Stimulated activated CD4-positive, alpha-beta T cell treated with anti-CD3 and anti-CD28 coated beads, Interleukin-2, amount 100 ng/mL, for 24 hours (primary cell): Measurements from ENCODE around the gene RAD21L1.
"Not testable (repeated sequence)": the region's sequence is repeated elsewhere in the genome, so short reads cannot be mapped to it uniquely, and the experiment has no call there.

Experiments
- DNase-seq, 2 donors: peaks; one replicate each; pipeline ENCODE4 v3.0.0-alpha.2; 2020

Gene RAD21L1

DNA sequence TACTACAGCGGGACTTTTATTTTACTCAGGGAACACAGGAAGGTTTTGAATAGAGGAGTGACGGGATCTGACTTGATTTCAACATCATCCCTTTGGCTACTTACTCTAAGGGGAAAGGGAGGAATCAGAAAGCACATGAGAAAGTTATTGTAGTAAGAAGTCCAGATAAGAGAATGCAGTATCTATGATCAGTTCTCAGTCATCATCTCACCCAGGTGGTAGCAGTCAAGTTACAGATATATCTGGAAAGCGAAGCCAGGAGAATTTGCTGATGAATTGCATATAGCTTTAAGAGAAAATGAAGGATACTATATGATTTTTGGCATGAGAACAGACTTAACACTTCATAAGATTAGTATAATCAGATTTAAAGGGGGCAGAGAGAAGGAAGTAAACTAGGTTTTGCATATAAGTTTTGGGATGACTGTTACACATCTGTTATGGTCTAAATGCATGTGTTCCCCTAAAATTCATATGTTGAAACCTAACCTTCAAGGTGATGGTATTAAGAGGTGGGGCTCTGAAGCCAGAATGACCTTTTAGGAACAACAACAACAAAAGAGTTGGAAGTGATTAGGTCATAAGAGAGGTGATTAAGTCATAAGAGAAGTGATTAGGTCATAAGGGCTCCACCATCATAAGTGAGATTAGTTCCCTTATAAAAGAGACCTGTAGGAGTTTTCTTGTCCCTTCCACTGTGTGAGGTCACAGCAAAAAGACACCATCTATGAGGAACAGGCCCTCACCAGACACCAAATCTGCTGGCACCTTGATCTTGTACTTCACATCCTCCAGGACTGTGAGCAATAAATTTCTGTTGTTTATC is 6.7 kb downstream of the RAD21L1 start:
- no peak for DNase-seq

DNA sequence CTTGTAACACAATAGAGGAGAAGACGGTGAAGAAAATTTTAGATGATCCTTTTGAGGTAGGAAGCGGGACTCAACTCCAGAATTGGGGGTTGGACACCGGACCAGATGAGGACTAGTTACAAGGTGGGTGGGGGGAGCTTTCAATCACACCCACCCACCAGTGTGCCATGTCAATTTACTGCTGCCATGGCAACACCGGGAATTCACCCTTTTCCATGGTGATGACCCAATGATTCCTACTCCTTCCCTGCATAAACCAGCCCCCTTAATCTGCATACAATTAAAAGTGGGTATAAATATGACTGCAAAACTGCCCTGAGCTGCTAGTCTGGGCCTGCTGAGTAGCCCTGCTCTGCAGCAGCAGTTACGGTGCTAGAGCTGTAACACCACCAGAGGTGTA is 14.7 kb downstream of the RAD21L1 start:
- no peak for DNase-seq

DNA sequence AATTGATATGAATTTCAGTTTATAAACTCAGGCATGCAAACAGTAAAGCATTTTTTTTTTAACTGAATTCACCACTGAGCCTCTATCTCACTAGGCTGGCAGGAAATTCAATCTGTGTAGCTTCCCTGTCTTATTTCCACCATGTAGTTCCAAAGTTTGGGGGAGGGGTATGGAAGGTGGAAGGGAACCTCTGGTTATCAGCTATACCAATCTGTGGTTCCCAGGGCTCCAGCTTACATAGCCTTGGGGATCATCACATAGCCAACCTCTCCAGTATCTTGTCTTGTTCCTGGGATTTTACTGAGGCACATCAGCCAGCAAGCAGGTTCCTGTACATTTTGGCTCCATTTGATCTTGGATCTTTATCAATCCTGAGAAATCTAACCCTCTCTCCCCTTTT is 15.6 kb downstream of the RAD21L1 start:
- no peak for DNase-seq

DNA sequence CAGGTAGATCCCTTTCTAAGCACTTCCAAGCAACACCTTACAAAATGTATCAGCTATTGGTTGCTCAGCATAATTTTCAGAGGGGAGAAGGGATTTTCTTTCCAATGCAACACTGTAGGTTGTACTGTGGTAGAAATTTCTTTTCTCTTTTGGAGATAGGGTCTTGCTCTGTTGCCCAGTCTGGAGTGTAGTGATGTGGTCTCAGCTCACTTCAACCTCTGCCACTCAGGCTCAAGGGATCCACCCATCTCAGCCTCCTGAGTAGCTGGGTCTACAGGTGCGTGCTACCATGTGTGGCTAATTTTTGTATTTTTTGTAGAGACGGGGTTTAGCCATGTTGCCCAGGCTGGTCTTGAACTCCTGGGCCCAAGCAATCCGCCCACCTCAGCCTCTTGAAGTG is 16.3 kb downstream of the RAD21L1 start:
- DNase-seq, result no peak

DNA sequence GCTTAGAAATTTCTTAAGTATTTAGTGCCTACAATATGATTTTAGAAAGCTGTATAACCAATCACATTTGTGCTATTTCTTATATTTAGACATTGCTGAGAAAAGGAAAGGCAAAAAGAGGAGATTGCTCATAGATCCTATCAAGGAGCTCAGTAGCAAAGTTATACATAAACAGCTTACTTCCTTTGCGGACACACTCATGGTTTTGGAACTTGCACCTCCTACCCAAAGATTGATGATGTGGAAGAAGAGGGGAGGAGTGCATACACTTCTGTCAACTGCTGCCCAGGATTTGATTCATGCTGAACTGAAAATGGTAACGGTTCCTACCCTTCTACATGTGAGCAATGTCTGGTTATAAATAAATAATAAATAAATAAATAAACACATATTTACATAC is 16.7 kb downstream of the RAD21L1 start:
- no peak for DNase-seq

DNA sequence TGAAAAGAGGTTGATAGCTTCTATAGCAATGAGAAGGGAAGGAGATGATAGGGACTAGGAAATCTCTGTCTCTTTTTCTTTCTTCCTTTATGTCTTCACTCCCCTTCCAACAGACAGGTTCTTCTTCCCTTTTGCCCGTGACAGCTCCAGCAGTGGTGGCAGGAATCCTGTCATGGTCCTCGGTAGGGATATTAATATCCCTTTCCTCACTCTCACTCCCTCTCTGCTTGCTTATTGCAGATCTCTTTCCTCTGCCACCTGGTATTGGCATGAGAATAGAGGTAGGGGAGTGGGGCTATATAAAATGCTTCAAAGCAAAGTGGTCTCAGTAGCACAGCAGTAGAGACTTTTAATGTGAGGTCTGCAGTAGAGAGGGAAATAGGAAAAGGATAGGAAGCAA is 19.7 kb downstream of the RAD21L1 start:
- no peak for DNase-seq

DNA sequence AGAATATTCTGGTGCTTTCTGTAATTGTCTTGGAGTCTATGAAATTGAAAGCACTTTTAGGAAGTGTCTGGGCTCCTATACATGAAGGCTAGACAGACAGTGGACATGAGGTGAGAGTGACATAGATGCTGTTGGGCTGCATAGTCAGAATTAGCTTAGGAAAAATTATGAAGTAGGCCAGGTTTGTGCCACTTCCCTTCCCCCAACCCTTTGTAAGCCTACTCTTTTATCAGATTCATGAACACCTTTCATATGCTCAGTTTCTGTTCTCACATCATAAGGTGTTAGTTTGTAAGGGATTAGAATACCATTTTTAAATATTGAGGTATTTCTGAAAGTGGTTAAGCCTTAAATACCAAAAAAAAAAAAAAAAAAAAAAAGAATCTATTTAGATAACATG is 21.8 kb downstream of the RAD21L1 start:
- DNase-seq, result no peak

DNA sequence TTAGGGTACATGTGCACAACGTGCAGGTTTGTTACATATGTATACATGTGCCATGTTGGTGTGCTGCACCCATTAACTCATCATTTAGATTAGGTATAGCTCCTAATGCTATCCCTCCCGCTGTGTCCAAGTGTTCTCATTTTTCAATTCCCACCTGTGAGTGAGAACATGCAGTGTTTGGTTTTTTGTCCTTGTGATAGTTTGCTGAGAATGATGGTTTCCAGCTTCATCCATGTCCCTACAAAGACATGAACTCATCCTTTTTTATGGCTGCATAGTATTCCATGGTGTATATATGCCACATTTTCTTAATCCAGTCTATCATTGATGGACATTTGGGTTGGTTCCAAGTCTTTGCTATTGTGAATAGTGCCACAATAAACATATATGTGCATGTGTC is 24.4 kb downstream of the RAD21L1 start:
- DNase-seq, result not testable (repeated sequence)

DNA sequence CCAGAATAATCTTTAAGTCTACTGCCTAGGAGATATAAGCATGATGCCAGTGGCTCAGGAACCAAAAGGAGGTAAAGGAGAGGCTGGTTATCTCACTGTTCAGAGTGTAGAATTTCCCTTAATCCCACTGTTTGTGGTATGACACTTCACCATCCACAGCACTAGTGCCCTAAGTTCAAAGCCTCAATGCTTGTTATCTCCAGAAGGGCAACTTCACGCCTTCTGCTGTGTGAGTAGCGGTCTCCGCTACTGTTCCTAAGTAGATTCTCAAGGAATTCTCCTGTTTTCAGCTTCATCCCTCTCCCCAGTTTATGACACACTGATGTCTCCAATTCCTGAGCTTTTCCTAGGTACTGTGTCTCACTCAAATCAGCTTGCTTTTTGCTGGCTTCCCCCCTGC is 26.6 kb downstream of the RAD21L1 start:
- no peak for DNase-seq

DNA sequence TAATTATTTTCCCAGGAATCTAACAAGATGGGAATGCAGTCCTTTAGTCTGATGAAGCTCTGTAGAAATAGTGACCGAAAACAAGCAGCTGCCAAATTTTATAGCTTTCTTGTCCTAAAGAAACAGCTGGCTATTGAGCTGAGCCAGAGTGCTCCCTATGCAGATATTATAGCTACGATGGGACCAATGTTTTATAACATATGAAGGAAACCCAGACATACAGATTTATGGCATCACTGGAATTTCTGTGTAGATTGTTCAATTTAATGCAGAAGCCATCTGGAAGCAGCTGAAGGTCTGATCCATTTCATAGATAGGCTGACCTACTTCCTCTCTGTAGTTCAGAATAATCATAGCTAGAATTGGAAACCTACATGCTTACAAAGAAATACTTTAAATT is 28.4 kb downstream of the RAD21L1 start:
- no peak for DNase-seq

DNA sequence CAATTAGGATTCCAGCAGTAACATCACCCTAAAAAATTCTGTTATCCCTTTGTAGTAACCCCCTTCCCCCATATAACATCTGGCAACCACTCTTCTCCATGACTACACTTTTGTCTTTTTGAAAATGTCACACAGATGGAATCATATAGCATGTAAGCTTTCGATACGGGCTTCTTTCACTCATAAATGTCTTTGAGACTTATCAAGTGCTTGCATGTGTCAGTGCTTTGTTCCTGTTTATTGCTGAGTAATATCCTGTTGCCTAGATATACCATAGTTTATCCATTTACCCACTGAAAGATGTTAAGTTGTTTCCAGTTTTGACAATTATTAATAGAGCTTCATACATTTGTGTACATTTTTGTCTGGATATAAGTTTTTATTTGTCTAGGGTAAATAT is 29.8 kb downstream of the RAD21L1 start:
- DNase-seq, result no peak

DNA sequence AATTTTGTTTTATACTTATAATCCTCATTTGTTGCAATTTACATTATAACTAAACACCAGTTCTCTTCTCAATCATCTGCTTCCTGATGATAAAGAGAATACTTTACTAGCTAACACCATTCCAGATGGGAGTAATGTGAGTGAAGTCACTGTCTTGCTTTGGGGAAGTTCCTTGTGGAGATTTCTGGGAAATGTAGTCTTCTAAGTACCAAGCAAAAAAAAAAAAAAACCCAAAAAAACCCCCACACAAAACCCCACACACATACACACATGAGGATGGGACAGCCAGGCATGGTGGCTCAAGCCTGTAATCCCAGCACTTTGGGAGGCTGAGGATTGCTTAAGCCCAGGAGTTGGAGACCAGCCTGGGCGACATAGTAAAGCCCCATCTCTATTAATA is 38.0 kb downstream of the RAD21L1 start:
- DNase-seq, result no peak

DNA sequence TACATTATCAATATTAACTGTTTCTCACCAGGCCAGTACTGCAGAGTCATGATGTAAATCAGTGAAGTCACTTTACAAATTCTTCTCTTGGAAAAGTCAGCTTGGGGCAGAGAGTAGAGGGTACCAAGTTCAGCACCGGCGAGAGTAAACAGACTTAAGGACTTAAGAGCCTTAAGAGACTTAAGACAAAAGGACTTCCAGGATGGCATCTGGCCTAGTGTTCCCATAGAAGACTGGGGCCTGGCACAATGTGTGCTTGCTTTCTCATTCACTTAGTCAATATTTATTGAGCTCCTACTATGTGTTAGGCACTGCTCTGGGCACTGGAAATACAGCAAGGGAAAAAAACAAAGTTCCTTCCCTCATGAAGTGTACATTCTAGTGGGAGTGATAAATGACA is 38.9 kb downstream of the RAD21L1 start:
- no peak for DNase-seq

DNA sequence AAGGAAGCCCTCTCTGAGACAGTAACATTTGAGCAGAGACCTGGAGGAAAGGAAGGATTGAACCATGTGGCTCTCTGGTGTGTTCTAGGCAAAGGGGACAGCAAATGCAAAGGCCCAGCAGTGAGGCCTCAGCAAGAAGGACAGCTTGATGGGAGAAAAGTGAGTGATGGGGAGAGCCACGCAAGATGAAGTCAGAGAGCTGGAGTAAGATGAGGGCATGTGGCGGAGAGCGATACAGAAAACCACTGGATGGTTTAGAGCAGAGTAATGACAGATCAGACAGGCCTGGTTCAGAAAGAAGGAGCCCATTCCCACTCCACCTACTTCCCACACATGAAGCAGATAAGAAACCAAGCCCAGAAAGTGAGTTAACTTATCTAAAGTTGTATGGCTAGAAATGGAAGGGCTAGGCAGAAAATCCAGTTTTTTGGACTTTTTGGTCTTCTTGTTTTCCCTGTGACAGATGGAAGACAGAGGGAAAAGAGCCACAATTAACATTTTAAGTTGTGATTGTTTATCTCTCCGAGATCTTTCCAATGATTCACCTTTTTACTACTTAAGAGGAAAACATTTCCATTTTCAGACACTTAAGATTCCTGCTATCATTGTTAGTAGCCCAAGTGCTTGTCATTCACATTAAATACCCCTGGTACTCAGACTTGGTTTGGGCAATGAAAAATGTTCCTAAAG is 39.5 kb downstream of the RAD21L1 start:
- no peak for DNase-seq

DNA sequence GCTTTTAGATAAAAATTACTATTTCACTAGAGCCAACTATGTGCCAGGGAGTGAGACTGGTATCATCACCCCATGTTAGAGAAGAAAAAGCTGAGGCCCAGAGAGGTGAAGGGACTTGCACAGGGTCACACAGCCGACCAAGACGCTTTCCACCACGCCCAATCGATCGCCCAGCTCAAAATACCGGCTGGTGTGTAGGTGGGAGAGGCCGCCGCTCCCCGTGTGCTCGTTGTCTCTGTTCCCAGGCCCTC is 40.0 kb downstream of the RAD21L1 start:
- DNase-seq, result no peak

DNA sequence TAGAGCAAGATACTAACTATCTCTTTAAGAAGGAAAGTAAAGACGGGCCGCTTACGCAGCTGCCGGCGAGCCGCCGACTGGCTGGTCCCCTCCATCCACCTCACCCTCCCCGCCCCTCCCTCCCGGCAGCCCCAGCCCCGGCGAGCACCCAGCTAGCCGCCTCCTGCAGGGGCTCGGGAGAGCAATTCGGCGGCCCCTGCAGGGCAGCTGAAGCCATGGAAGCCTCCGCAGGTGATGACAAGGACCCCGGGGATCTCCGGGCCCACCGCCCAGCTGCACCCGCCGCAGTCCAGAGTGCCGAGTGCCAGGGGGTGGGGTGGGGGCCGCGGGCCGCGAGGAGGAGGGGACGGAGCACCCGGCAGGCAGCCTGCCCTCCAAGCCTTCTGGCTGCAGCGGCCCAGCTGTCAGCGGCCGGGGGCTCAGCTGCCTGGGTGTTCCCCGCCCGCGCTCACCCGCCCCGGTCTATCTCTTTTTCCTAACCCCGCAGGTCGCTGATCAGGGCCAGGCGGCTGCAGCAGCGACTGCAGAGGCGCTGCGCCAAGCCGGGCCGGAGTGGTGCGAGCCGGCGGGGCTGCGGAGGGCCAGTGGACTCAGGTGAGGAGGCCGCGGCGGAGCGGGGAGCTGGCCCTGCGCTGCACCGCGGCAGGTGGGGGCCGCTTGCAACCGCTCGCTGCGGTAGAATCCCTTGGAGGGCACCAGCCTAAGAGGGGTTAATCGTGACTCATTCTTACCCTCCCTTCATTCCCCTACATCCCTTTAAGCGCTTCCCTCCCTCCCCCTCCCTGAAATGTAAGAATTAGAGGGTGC is 40.5 kb downstream of the RAD21L1 start, which contains the start of gene SNPH:
TSS of gene SNPH (plus strand) at position 128 of the 807 bp plus-strand sequence. CDS start 29,946 bp downstream, outside the sequence.
- peak; percentile 72 to 74 for DNase-seq

DNA sequence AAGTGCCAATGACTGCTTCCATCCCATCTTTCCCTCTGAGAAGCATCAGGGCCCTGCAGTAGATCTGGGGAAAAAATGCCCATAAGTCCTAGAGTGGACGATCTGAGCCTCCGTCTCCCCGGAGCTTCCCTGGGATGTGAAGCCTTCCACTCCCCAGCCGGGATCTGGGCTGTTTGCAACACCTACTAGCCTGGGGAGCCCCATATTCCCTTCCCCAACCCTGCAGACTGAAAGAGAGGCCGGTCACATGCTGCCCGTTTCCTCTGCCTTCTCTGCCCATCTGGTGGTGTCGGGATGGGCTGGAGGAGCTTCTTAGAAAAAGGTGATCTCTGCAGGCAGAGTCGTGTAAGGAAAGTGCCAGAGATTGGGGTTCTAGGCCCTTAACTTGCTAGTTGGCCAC is 41.3 kb downstream of the RAD21L1 start:
- DNase-seq, result no peak

DNA sequence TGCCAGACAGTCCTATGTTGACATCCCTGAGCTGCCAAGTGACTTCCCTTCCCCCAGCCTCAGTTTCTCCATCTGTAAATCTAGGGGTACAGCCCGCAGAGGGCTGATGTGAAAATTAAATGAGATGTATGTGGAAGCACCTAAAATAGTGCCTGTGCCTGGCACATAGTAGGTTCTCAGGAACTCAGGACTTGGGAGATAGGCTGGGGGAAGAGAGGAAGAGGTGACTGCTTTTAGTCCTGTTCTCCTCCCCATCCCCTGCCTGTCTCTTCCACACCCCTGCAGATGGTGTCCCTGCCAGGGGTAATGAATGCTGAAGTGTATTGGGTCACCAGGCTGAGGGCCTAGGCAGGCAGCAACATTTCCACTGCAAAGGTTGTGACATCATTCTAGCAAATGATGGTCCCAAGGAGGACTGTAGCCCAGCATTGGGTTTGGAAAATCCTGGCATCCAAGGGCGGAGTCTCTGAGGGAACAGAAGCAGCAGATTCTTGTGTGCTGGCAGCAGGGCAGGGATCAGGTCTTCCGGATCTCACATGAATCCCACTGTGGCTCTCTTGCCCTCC is 42.0 kb downstream of the RAD21L1 start:
- no peak for DNase-seq

DNA sequence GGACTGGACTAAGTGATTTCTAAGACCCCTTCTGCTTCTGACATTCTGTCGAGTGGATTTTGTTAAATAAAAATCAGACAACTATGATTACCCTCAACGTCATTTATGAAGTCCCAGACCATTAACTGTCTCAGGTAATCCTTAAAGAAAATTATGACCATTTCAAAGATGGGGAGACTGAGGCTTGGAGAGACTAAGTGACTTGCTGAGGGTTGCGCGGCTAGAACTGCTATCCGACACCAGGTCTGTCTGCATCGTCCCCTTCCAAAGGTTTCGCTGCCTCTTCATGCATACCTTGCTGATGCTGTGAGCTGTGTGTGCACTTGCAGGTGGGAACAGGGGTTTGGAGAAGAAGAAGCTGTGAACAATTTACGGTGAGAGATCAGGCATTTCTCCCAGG is 43.4 kb downstream of the RAD21L1 start:
- DNase-seq, result no peak

DNA sequence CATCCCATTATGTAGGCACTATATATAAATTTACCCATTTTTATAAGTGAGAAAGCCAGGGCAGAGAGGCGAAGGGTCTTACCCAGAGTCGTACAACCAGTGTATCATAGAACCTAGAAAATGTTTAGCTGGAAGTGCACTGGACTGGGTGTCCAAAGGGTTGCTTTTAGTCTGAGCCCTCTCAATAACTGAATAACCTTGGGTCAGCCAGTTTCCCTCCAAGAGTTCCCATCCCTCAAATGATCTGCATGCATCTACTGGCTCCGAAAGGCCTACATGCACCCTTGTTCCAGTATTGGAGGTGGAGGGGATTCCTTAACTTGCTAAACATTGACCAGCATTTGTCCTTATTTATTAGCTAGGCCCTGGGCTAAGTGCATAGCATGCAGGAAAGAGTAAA is 44.0 kb downstream of the RAD21L1 start:
- DNase-seq, result no peak

DNA sequence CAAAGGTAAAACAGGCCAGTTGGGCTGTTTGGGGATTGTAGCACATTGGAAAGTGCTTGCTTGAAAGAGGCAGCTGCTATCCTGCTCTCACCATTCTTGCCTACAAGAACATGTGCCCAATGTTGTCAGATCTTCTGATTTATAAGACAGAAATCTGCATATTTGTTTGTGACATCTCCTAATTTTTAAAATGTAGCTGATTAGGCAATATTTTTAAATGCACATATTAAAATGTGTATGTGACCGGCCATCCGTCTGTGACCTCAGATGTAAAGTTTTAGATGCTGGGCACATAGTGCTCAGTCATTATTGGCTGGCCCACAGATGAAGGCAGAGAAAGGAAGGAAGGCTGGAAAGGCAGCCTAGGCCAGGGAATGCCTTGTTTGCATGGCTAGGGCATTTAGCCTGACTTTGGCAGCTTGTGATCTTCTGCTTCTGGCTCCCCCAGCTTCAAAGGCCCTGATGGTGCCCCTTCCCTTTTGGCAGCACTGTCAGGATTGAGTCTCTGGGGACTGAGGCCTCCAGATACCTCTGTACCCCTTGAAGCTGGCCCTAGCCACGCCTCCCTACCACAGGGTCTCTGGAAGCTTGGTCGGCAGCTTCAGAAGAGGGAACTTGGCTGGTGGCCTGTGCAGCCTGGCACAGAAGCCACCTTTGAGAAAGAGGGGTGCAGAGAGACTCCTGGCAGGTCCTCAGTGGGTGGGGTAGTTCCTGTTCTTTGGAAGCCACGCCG is 46.7 kb downstream of the RAD21L1 start:
- DNase-seq, result no peak

DNA sequence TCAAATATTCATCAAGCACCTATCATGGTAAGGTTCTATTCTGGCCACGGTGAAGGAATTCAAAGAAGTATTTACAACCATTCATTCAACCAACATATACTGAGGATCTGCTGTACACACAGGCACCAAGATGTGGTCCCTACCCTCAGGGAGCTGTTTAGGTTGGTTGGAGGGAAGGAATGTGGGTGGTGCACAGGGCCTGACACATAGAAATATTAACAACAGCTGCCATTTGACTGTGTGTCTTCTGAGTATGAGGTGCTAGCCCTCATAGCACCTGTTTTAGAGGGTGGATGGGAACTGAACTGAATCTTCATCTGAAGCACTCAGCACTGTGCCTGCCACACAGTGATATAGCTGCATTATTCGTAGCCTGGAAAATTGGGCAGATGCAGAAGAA is 47.5 kb downstream of the RAD21L1 start:
- DNase-seq, result no peak
